ENCODE data around the gene FOXK2.

DNA sequence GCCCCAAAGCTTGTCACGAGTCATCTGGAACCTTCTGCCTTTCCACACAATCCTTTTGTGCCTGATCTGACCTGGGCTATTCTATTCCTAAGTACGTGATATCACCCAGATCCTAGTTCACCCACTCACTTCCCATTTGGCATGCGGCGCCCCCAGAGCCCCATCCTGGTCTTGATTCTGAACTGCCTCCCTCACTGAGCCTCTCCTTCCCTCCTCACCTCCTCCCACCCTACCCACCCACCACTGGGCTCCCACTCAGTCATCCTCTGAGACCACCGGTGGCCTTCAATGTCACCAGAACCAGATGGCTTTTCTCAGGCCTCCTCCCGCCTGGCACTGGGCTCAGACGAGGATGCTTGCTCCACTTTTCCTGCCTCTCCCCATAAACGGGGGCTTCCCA is 110.2 kb downstream of the FOXK2 start:
- TF ChIP-seq GTF2F1 (IDR thresholded peaks at IDR 0.05; ENCODE audit: borderline replicate concordance, low read depth, low read length) (no peak), RBBP5 (IDR thresholded peaks at IDR 0.05; ENCODE audit: borderline replicate concordance, low read depth, low read length) (no peak), POLR2AphosphoS5 (IDR thresholded peaks at IDR 0.05; ENCODE audit: low read depth, low read length) (no peak), GABPA (IDR thresholded peaks at IDR 0.05; ENCODE audit: borderline replicate concordance, insufficient read depth, low read length) (no peak), POLR2A (IDR thresholded peaks at IDR 0.05; ENCODE audit: control extremely low read depth in 1 of 2, low read depth in 2 of 2, low read length in 2 of 2) (no peak), CHD2 (IDR thresholded peaks at IDR 0.05; ENCODE audit: low read length) (no peak)
- TF ChIP-seq, protein P1, sequence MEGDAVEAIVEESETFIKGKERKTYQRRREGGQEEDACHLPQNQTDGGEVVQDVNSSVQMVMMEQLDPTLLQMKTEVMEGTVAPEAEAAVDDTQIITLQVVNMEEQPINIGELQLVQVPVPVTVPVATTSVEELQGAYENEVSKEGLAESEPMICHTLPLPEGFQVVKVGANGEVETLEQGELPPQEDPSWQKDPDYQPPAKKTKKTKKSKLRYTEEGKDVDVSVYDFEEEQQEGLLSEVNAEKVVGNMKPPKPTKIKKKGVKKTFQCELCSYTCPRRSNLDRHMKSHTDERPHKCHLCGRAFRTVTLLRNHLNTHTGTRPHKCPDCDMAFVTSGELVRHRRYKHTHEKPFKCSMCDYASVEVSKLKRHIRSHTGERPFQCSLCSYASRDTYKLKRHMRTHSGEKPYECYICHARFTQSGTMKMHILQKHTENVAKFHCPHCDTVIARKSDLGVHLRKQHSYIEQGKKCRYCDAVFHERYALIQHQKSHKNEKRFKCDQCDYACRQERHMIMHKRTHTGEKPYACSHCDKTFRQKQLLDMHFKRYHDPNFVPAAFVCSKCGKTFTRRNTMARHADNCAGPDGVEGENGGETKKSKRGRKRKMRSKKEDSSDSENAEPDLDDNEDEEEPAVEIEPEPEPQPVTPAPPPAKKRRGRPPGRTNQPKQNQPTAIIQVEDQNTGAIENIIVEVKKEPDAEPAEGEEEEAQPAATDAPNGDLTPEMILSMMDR (IDR thresholded peaks at IDR 0.05; ENCODE audit: control extremely low read depth in 1 of 3, insufficient read depth in 1 of 3, low read depth in 1 of 3, low read length in 3 of 3): no peak
